Subcutaneous adipose tissue (tissue), 4 donors: ENCODE measurements around the gene GRK1. TPM values are rescaled to one million over a fixed set of nuclear protein-coding genes. Genes with fewer than 3 reads are reported as not detected.

ENCODE experiments used
- CTCF ChIP-seq: fragments of 450-650 bp; IDR thresholded peaks from one replicate; pipeline ENCODE4 v1.5.1; 2016; ENCODE audit warnings: low read depth, mild to moderate bottlenecking, control low read depth, antibody characterized with exemption, moderate library complexity
- total RNA-seq, 4 donors: library from RNA; depleted of rRNA; stranded (reverse); fragments of >200 nt; gene quantifications; one replicate each; pipeline ENCODE4 v1.1.0, GENCODE V29; 2016

GRK1 gene
- total RNA-seq, 4 donors from 2014 or later: not detected

- no peak for TF ChIP-seq CTCF
These were observed 24.5 kb upstream of the GRK1 start for GRCh38 chr13:113642563-113642962.

DNA sequence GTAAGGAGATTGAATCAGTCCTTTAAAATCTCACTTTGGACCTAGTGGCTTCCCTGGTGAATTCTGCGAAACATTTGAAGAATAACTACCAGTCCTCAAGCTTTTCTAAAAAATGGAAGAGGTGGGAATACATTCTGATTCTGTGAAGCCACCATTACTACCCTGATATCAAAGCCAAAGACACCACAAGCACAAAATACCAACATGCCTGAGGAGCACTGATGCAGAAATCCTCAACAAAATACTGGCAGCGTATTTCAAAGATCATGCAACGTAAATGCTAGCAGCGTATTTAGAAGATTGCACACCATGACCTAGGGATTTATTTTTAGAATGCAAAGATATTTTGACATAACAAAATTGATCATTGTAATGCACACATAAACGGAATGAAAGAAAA, 23.4 kb upstream of the GRK1 start:
- TF ChIP-seq CTCF: no peak

- no peak for TF ChIP-seq CTCF
These were observed 22.2 kb upstream of the GRK1 start for GRCh38 chr13:113644800-113645199.

DNA sequence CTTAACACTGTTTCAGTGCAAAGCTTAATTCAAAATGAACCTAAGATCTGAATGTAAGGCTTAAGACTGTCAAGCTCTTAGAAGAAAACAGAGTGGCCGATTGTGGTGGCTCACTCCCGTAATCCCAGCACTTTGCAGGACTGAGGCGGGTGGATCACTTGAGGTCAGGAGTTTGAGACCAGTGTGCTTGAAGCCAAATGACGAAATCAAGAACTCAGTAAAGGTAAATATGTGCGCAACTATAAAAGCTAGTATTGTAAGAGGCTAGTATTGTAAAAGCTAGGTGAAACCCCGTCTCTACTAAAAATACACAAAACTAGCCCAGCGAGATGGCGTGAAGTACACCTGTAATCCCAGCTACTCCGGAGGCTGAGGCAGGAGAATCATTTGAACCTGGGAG, 21.7 kb upstream of the GRK1 start:
- no peak for TF ChIP-seq CTCF

DNA sequence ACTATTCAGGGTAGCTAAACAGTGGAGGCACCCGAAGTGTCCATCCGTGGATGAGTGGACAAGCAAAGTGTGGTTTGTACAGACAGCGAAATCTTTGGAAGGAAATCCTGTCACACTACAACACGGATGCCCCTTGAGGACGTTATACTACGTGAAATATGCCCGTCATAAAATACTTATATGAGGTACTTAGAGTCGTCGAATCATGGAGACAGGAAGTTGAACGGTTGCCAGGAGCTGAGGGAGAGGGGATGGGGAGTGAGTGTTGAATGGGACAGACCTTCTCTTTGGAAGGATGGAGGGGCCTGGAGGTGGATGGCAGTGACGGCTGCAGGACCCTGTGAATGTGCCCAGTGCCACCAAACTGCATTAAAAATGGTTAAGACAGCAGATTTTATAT, 20.6 kb upstream of the GRK1 start:
- no peak for TF ChIP-seq CTCF

- no peak for TF ChIP-seq CTCF
These were observed 20.1 kb upstream of the GRK1 start for GRCh38 chr13:113646921-113647340.

GRCh38 chr13:113647351-113648215, 19.4 kb upstream of the GRK1 start:
- no peak for TF ChIP-seq CTCF
